SK-MEL-5 (cell line): ENCODE measurements around the gene CNOT9. TPM values are rescaled to one million over a fixed set of nuclear protein-coding genes. Genes with fewer than 3 reads are reported as not detected.

Experiments
- DNase-seq: peaks from one replicate; pipeline ENCODE4 v3.0.0-alpha.2; 2016; ENCODE audit warnings: low read depth, low spot score
- in situ Hi-C: cut with HindIII; loops from 2 replicates; pipeline ENCODE4 v1.10.0; 2016; ENCODE audit warnings: low sequenced_read_pairs, high pct_unique_total_duplicates, low pct_unique_long_range_greater_than_20kb
- total RNA-seq: library from RNA; depleted of rRNA; stranded (reverse); fragments of >200 nt; shearing (Covaris generic); gene quantifications from 2 replicates; pipeline ENCODE4 v1.2.3, GENCODE V29; 2014

CNOT9 gene
- total RNA-seq, 1 experiment from 2014 or later: 66.4 TPM

- in situ Hi-C loops: no loop called here
- DNase-seq: peak; percentile 59
Observed at GRCh38 chr2:218569661-218570500, 1.2 kb downstream of the CNOT9 start.

- in situ Hi-C loops: no loop called here
- no peak for DNase-seq
Observed at GRCh38 chr2:218570850-218571249, 2.2 kb downstream of the CNOT9 start.

GRCh38 chr2:218576854-218577253 is 8.2 kb downstream of the CNOT9 start:
- in situ Hi-C loops: no loop called here
- no peak for DNase-seq

GRCh38 chr2:218577482-218578220 is 9.0 kb downstream of the CNOT9 start:
- no peak for DNase-seq
- in situ Hi-C loops: no loop called here

GRCh38 chr2:218578272-218578877 is 9.7 kb downstream of the CNOT9 start:
- DNase-seq: no peak
- in situ Hi-C loops: no loop called here

GRCh38 chr2:218582076-218582475 is 13.4 kb downstream of the CNOT9 start:
- no peak for DNase-seq
- in situ Hi-C loops: no loop called here

- in situ Hi-C loops: no loop called here
- peak; percentile 33 for DNase-seq
Observed at GRCh38 chr2:218583983-218584850, 15.6 kb downstream of the CNOT9 start.

- in situ Hi-C loops: no loop called here
- DNase-seq: no peak
Observed at GRCh38 chr2:218585541-218585940, 16.9 kb downstream of the CNOT9 start.

GRCh38 chr2:218605432-218605831 is 36.8 kb downstream of the CNOT9 start:
- DNase-seq: no peak
- in situ Hi-C loops: no loop called here

GRCh38 chr2:218607436-218608115 is 38.9 kb downstream of the CNOT9 start, which contains the start of gene PLCD4:
Gene PLCD4 (plus strand): TSS chr2:218607899. CDS start chr2:218615740, 7,841 bp downstream.
- DNase-seq: peak; percentile 49
- in situ Hi-C loops: no loop called here

- DNase-seq: no peak
- in situ Hi-C loops: no loop called here
Observed at GRCh38 chr2:218615868-218616315, 47.3 kb downstream of the CNOT9 start.

- in situ Hi-C loops: no loop called here
- no peak for DNase-seq
Observed at GRCh38 chr2:218618102-218618860, 49.6 kb downstream of the CNOT9 start.

GRCh38 chr2:218621007-218621406 is 52.4 kb downstream of the CNOT9 start:
- DNase-seq: no peak
- in situ Hi-C loops: no loop called here

GRCh38 chr2:218622606-218623365 is 54.1 kb downstream of the CNOT9 start:
- in situ Hi-C loops: no loop called here
- no peak for DNase-seq

- DNase-seq: no peak
- in situ Hi-C loops: no loop called here
Observed at GRCh38 chr2:218623366-218623705, 54.7 kb downstream of the CNOT9 start.

- DNase-seq: no peak
Observed at GRCh38 chr2:218626369-218626768, 57.7 kb downstream of the CNOT9 start.

More at GRCh38 chr2:218626369-218626768, 57.7 kb downstream of the CNOT9 start:
- in situ Hi-C loops: no loop called here
